Measurements from ENCODE around the gene NRG3.

NRG3 gene

GRCh38 chr10:81863771-81864170 lies 11.2 kb upstream of the NRG3 start:
- no peak for DNase-seq (ENCODE audit: low read depth in 1 of 2, low spot score in 1 of 2)
- TF ChIP-seq GABPA (IDR thresholded peaks at IDR 0.05; ENCODE audit: low read depth) (no peak), POLR2AphosphoS5 (IDR thresholded peaks at IDR 0.05; ENCODE audit: low read depth) (no peak), CTCF (IDR thresholded peaks at IDR 0.05; ENCODE audit: insufficient read depth, low read length) (no peak), REST (IDR thresholded peaks at IDR 0.05; ENCODE audit: insufficient replicate concordance, low read depth) (no peak), SPI1 (IDR thresholded peaks at IDR 0.05; ENCODE audit: borderline replicate concordance, low read depth) (no peak)
- H3K27me3 ChIP-seq (ENCODE audit: insufficient read depth, poor library complexity, severe bottlenecking): no peaks in the 10 kb centered on the region
- no peak overlapping the region for H3K27ac ChIP-seq (replicated peaks)
- H3K4me3 ChIP-seq (replicated peaks; ENCODE audit: insufficient read depth, low read length): no peak overlapping the region

- Histone ChIP-seq H3K4me3 (replicated peaks; ENCODE audit: insufficient read depth, low read length) (no peak overlapping the region), H3K27me3 (ENCODE audit: insufficient read depth, poor library complexity, severe bottlenecking) (no peaks in the 10 kb centered on the region), H3K27ac (replicated peaks) (no peak overlapping the region)
- TF ChIP-seq REST (IDR thresholded peaks at IDR 0.05; ENCODE audit: insufficient replicate concordance, low read depth) (no peak), CTCF (IDR thresholded peaks at IDR 0.05; ENCODE audit: insufficient read depth, low read length) (no peak), GABPA (IDR thresholded peaks at IDR 0.05; ENCODE audit: low read depth) (no peak), SPI1 (IDR thresholded peaks at IDR 0.05; ENCODE audit: borderline replicate concordance, low read depth) (no peak), POLR2AphosphoS5 (IDR thresholded peaks at IDR 0.05; ENCODE audit: low read depth) (no peak)
- no peak for DNase-seq (ENCODE audit: low read depth in 1 of 2, low spot score in 1 of 2)
These were observed 9.4 kb upstream of the NRG3 start for GRCh38 chr10:81865581-81865980.

- DNase-seq (ENCODE audit: low read depth in 1 of 2, low spot score in 1 of 2): no peak
- Histone ChIP-seq H3K27ac (replicated peaks) (no peak overlapping the region), H3K27me3 (ENCODE audit: insufficient read depth, poor library complexity, severe bottlenecking) (no peaks in the 10 kb centered on the region), H3K4me3 (replicated peaks; ENCODE audit: insufficient read depth, low read length) (no peak overlapping the region)
- TF ChIP-seq SPI1 (IDR thresholded peaks at IDR 0.05; ENCODE audit: borderline replicate concordance, low read depth) (no peak), POLR2AphosphoS5 (IDR thresholded peaks at IDR 0.05; ENCODE audit: low read depth) (no peak), GABPA (IDR thresholded peaks at IDR 0.05; ENCODE audit: low read depth) (no peak), REST (IDR thresholded peaks at IDR 0.05; ENCODE audit: insufficient replicate concordance, low read depth) (no peak), CTCF (IDR thresholded peaks at IDR 0.05; ENCODE audit: insufficient read depth, low read length) (no peak)
These were observed 8.2 kb upstream of the NRG3 start for GRCh38 chr10:81866753-81867152.
